GM18505 (cell line): ENCODE data around the gene SLC2A1.

Experiments
- ATAC-seq: cut with Tn5 transposase; IDR thresholded peaks from one replicate; pipeline ENCODE4 v1.9.1; 2021; ENCODE audit not compliant: unreplicated experiment
- POLR2A ChIP-seq: IDR thresholded peaks from 4 replicates; pipeline ENCODE4 v1.6.1; 2011; ENCODE audit warnings: borderline replicate concordance; ENCODE audit not compliant: insufficient read depth, insufficient read length; ENCODE audit errors: extremely low read depth

SLC2A1 gene

DNA sequence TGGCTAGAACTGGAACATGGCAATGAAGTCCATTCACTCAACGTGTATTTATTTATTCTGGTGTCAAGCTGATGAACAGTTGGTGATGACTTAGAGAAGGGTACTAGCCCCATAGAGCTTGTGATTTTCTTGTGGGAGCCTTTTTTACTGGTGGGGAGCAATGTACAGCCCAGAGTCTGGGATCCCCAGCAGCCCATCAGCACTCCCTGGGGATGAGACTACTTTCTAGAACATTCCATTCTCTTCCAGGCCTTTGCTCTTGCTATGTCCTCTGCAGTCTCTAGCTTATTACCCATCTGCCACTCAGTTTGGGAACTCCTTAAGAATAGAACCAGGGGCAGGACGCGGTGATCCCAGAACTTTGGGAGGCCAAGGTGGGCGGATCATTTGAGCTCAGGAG lies 11.6 kb downstream of the SLC2A1 start:
- no peak for TF ChIP-seq POLR2A
- no peak for ATAC-seq

DNA sequence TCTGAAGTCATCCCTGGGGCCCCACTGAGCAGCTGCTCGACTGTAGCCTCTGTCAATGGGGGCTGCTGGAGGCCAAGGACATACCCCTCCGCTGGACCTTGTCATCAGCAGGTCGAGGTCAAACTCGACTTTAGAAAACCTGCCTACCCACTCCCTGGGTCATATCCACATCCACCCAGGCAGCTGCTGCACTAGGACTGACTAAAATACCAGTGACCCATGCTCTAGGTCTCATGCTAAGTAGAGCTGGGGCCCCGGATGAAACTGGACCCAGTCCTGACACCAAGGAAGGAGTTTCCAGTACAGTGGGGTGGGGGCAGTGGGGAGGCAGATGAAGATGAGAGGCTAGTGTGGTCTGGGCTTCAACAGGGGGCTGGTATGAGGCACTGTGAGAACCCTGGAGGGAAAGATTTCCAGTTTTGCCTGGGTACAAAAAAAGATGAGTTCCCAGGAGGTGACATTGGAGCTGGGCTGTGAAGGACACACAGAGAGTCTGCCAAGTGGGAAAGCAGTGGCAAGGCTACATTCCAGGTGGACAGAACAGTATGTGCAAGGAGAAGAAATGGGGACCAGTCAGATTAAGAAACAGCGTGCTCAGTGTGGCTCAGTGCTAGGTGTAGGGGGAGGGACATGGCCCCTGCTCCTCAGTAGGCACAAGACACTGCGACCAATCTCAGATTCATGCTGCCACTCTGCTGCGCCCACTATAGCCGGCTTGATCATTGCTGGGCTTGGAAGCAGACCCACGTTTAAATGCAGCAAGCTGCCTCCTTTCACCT lies 12.4 kb downstream of the SLC2A1 start:
- ATAC-seq = no peak

DNA sequence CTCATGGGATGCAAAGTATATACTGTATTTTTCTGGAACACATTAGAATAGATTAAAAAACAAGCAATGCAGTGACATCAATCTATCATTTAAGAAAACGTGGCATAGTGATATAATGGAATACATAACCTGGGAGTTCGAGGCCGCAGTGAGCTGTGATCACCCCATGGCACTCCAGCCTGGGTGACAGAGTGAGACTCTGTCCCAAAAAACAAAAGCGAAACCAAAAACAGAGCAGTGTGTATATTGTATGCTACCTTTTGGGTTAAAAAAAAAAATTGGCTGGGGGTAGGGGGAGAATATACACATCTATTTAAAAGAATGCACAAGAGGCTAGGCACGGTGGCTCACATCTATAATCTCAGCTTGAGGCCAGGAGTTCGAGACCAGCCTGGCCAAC lies 13.5 kb downstream of the SLC2A1 start:
- ATAC-seq = no peak
- TF ChIP-seq POLR2A = no peak

More for the DNA sequence above, 12.4 kb downstream of the SLC2A1 start:
- TF ChIP-seq POLR2A = no peak

DNA sequence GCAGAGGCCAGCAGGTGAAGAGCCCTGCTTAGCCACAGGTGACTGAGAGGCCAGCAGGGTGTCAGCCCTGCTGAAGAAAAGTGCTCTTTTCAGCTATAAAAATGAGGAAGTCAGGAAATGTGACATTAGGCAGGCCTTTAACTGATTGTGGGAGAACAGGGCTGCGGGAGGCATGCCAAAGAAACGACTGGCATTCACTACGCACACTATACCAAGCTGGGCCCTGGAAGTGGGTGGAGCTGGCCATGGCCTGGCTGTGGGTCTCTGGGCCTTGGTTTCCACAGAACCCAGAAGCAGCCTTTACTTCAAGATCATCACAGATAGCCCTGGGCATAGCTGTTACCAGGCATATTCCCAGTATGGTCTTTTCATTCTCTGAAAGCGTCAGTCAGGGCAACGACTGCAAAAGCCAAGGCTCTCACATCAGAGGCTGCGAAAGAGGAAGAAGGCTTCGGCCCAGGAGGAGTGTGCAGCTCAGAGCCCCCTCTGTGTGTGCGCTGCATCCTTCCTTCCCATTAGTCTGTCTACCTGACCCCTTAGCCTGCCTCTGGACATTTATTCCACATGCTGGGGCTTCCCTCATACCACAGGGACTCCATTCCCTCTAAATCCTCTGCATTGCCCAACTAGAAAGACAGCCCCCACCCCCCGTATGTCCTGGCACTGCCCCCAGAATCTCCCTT lies 14.3 kb downstream of the SLC2A1 start:
- no peak for ATAC-seq
- TF ChIP-seq POLR2A = no peak

DNA sequence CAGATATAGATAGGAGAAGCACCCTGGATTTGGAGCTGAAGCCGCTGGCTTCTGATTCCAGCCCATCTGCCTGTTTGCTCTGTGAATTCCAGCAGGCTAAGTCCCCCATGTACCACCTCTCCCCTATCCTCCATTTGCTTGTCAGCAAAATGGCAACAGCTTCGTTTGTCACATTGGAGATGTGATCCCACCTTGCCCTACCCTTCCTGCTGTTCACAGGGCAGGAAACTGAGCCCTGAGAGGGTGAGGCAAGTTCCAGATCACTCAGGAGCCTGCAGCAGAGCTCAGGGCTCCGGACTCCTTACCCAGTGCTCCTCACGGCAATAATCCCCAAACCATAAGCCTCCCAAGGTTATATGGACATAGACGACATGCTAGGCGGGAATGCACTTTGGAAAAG lies 14.9 kb downstream of the SLC2A1 start:
- TF ChIP-seq POLR2A = no peak
- ATAC-seq = no peak

DNA sequence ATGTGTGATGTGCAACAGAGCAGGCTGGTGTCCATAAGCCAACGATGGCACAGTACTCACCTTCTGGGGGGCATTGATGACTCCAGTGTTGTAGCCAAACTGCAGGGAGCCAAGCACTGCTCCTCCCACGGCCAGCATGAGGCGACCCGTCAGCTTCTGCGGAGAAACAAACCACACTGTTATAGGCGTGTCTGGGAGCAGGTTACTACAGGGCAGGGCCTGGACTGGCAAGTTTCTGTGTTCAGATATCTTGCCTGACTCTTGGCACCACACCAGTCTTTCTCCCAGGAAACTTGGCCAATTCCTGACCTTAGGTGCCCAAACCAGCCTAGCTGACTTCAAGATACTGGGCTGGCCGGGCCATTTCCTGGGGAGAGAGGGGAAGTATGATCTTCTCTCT lies 15.5 kb downstream of the SLC2A1 start:
- no peak for ATAC-seq
- no peak for TF ChIP-seq POLR2A

DNA sequence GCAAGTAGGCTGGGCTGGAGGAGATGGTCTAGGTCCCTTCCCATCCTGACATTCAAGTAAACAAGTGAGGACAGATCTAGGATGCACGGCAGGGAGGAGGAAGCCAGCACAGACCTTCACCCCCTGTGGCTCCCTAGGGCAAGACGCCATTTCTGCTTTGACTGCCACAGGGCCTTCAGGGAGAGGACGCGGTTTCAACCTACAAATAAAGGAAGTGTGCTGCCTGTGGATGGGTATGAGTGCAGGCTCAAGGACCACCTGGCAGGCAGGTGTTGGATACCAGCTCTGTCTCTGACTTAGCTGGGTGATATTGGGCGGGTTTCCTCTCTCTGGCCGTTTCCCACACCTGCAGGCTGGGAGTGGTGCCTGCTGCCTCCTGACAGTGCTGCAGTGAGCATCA lies 16.2 kb downstream of the SLC2A1 start:
- ATAC-seq = no peak
- no peak for TF ChIP-seq POLR2A

DNA sequence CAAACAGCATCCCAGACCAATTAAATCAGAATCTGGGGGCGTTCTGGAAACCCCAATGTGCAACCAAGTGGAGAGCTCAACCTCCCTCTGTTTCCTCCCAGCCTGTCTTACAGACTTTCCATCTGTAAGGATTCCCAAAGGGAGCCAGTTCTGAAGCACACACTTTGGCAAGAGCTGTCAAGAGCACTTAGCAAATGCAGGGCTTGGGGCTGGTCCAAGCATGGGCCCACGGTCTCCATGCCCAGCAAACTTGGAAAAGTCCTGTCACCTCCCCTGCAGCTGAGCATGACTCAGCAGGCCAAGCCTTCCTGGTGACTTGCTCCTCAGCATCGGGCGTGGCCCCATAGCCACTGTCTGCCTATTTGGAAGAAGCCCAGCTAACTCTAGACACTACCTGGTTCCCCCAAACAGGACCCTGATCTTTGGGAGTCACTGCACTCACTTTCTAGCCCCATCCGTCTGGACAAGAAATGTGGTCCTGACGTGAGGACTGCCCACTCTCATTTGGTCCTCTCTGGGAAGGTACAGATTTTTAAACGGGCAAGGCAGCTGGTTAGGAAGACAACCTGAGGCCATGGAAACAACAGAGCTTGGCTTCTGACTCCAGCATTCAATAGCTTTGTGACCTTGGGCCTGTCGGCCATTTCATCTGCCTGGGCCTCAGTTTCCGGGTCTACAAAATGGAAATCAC lies 16.9 kb downstream of the SLC2A1 start:
- ATAC-seq = no peak
- TF ChIP-seq POLR2A = no peak

DNA sequence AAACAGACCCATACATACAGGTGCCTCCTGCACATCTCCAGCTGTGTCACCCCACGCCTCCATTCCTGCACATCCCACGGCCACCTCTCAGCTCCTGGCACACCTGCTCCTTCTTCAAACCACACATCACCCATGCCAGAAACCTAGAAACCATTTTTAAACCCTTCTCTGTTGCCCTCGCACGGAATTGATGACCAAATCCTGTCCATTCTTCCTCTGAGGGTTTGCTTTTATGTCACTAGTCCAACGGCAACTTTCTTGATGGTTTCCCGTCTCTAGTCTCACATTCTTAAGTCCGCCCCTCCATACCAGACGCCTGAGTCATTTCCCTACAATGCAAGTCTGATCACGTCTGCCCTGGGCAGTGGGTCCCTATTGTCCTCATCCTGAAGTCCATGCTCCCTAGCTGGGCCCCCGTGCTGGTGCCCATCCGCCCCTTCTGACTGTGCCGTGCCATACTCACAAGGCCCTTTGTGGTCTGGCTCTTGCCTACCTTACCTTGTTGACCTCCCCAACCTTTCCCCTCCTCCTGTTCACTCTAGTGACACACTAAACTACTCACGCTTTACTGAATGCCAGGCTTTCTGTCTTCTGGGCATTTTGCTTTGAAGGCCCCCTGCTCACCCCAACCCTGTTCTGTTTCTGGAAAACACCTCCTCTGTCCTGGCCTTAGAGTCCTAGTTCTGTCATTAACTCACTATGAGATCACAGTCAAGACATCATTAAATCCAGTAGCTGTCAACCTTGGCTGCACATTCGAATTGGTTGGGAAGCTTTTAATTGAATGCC lies 17.6 kb downstream of the SLC2A1 start:
- no peak for TF ChIP-seq POLR2A
- ATAC-seq = no peak

DNA sequence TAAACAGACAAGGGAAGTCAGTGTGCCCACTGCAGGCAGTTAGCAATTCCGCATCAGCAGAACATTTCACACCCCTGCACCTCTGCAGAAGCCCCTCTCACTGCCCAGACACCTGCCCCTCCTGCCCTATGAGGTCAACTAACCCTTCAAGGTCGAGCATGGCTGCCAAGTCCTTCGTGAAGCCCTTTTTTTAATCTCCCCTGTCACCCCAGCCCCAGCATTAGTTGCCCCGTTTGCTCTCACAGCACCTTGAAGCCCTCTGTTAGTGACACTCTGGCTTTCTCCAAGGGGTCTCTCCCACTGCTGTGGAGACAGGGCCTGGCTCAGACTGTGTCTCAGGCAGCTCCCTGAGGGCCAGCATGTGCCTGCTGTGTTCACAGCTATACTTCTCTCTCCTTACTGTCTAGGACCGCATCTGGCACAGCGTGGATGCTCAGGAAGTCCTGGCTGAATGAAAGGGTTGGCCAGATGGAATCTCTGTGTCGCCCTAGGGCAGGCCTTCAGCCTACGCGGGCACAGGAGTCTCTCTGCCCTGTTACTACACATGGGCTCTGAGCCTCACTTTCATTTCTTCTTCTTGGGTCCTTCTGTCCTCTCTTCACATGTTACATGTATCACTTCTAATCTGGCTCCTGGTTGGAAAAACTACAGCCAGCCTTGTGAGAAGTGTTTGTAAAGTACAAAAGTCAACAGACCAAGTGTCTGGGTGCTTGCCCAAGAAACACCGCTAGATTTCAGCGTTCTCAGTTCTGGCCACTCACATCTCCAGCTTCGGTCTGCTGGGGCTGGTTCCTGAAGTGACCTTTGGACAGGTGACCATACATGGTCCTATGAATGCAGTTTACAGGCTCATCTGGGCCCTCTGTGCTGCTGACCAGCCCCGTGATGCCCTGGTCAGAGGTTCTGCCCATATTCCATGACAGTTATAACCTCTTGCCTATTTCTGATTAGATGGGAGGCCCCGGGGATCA lies 19.7 kb downstream of the SLC2A1 start:
- no peak for ATAC-seq
- no peak for TF ChIP-seq POLR2A

DNA sequence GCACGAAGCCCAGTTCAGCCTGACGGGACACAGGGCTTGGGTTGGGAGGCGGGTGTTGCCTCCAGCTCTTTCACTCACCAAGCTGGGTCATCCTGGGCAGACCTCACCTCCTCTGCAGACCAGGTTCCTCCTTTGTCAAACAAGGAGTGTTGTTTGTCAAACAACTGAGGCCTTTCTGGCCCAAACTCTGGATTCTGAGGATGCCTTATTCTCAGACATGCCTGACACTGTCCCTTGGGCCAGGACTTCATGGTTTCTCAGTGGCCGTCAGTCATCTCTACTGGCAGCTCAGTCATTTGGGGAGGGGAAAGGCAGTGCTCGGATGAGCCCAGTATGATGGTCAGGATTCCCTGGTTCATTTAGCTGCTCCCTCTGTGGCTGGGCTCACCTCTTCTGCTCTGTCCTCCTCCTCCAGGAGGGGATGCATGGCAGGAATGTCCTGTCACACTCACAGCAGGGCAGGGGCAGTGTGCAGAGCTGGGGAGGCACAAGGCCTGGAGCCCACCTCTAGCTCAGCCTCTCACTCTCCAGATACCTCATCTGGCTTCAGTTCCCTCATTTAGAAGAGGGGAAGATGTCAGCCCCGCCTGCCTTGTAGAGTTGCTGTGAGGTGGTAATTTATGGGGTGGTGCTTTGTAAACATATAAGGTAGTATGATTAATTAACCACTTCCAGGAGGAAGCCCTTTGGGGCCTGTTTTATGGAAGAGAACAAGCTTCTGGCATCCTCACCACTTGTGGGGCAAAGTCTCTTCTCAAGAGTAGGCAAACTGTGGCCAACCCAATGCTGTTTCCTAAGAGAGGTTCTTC lies 20.6 kb downstream of the SLC2A1 start:
- TF ChIP-seq POLR2A = no peak
- ATAC-seq = no peak

DNA sequence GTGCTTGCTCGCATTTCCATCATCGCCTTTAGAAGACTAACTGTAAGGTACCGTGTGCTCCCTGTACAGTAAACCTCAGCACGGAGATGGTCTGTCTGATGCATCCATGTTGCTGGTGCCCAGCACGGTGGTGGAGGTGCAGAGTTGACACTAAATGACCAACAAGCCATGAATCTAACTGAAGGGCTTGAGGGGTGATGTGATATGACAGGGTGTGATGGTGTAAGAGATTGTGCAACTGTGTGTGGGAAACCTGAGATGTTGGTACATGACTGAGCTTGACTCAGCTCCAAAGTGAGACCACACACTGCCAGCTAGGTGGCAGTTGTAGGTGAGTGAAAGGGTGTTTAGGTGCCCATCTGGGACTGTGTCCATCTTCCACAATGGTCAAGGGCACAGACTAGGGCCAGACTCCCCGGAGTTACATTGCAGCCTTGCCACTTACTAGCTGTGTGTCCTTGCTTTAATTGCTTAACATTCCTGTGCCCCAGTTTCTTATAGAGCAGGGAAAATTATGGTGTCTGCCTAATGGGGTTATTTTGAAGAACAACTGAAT lies 21.4 kb downstream of the SLC2A1 start:
- TF ChIP-seq POLR2A = no peak
- no peak for ATAC-seq
